G401 (cell line): ENCODE measurements around the gene IPP. TPM values are rescaled to one million over a fixed set of nuclear protein-coding genes. Genes with fewer than 3 reads are reported as not detected.

Experiments
- DNase-seq: peaks from one replicate; pipeline ENCODE4 v3.0.0-alpha.2; 2015; ENCODE audit warnings: low spot score
- in situ Hi-C: cut with HindIII; loops from 2 replicates; pipeline ENCODE4 v1.10.0; 2016; ENCODE audit warnings: low sequenced_read_pairs, mixed read lengths
- total RNA-seq: library from RNA; depleted of rRNA; stranded (reverse); fragments of >200 nt; shearing (Covaris generic); gene quantifications from 2 replicates; pipeline ENCODE4 v1.2.3, GENCODE V29; 2014; rRNA removed

Gene IPP
- total RNA-seq, 1 experiment from 2014 or later = 8.4 TPM

DNA sequence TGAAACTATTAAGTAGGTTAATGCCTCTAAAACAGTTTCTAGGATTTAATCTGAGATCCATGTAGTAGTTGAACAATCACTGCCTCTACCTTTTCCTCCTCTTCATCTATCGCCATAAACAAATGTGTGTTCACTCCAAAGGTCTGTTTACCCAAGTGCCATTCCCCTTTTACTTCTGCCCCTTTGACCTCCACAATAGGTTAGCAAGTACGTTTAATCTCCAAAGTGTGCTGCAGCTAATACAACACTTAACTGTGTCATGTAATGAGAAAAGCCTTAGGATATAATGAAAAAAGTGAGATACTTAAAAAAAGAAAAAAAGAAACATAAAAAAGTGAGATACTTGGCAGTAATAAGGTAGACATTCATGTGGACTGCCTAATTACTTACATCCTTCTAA lies 92.3 kb downstream of the IPP start:
- in situ Hi-C loops = no loop called here
- DNase-seq = no peak

DNA sequence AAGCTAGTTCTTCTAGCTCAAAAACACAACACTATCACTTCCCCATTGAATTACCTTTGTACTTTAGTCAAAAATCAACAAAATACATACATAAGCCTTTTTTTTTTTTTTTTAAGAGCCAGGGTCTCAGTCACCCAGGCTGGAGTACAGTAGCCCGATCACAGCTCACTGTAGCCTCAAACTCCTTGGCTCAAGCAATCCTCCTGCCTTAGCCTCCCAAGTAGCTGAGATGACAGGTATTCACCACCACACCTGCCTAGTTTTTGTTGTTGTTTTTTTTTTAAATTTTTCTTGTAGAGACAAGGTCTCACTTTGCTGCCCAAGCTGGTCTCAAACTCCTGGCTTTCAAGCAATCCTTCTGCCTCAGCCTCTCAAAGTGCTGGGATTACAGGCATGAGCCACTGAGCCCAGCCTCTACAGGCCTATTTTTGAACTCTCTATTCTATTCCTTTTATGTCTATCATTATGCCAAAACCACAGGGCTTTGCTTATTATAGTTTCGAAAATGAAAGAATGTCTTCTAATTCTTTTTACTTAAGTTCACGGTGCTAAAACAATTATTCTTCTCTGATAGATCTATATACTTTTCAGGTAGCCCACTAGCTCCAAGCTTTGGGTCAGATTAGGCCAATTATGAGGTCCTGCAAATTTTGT lies 93.8 kb downstream of the IPP start:
- DNase-seq = no peak
- in situ Hi-C loops = no loop called here

- in situ Hi-C loops = no loop called here
- peak; percentile 72 for DNase-seq
These were observed 95.7 kb downstream of the IPP start for GRCh38 chr1:45654540-45655280.

Other genes starting within 250 kb of the IPP start
- 1,347 and 1,417 TPM in 2 replicates for gene PRDX1, start 228.8 kb downstream of the IPP start, total RNA-seq
- gene AKR1A1, start 199.8 kb downstream of the IPP start, total RNA-seq = 116 TPM in 2 replicates
- gene NASP, start 166.6 kb downstream of the IPP start, total RNA-seq = 191 and 201 TPM in 2 replicates
- 0.06 and 3.5 TPM in 2 replicates for gene CCDC17, start 126.6 kb downstream of the IPP start, total RNA-seq
- gene GPBP1L1, start 64.1 kb downstream of the IPP start, total RNA-seq = 94.9 and 108 TPM in 2 replicates
- gene TMEM69, start 62.5 kb downstream of the IPP start, total RNA-seq = 57.0 and 79.0 TPM in 2 replicates
- 31.8 and 46.1 TPM in 2 replicates for gene MAST2, start 53.0 kb upstream of the IPP start, total RNA-seq